CD4-positive, alpha-beta T cell treated with Interleukin-15 for 1 hour (primary cell): ENCODE measurements around the gene KIF24.
"Not testable (repeated sequence)": the region's sequence is repeated elsewhere in the genome, so short reads cannot be mapped to it uniquely, and the experiment has no call there.

Experiments
- DNase-seq: peaks from one replicate; pipeline ENCODE4 v3.0.0-alpha.2; 2020

The KIF24 gene, protein sequence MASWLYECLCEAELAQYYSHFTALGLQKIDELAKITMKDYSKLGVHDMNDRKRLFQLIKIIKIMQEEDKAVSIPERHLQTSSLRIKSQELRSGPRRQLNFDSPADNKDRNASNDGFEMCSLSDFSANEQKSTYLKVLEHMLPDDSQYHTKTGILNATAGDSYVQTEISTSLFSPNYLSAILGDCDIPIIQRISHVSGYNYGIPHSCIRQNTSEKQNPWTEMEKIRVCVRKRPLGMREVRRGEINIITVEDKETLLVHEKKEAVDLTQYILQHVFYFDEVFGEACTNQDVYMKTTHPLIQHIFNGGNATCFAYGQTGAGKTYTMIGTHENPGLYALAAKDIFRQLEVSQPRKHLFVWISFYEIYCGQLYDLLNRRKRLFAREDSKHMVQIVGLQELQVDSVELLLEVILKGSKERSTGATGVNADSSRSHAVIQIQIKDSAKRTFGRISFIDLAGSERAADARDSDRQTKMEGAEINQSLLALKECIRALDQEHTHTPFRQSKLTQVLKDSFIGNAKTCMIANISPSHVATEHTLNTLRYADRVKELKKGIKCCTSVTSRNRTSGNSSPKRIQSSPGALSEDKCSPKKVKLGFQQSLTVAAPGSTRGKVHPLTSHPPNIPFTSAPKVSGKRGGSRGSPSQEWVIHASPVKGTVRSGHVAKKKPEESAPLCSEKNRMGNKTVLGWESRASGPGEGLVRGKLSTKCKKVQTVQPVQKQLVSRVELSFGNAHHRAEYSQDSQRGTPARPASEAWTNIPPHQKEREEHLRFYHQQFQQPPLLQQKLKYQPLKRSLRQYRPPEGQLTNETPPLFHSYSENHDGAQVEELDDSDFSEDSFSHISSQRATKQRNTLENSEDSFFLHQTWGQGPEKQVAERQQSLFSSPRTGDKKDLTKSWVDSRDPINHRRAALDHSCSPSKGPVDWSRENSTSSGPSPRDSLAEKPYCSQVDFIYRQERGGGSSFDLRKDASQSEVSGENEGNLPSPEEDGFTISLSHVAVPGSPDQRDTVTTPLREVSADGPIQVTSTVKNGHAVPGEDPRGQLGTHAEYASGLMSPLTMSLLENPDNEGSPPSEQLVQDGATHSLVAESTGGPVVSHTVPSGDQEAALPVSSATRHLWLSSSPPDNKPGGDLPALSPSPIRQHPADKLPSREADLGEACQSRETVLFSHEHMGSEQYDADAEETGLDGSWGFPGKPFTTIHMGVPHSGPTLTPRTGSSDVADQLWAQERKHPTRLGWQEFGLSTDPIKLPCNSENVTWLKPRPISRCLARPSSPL (N-terminal part only)

DNA sequence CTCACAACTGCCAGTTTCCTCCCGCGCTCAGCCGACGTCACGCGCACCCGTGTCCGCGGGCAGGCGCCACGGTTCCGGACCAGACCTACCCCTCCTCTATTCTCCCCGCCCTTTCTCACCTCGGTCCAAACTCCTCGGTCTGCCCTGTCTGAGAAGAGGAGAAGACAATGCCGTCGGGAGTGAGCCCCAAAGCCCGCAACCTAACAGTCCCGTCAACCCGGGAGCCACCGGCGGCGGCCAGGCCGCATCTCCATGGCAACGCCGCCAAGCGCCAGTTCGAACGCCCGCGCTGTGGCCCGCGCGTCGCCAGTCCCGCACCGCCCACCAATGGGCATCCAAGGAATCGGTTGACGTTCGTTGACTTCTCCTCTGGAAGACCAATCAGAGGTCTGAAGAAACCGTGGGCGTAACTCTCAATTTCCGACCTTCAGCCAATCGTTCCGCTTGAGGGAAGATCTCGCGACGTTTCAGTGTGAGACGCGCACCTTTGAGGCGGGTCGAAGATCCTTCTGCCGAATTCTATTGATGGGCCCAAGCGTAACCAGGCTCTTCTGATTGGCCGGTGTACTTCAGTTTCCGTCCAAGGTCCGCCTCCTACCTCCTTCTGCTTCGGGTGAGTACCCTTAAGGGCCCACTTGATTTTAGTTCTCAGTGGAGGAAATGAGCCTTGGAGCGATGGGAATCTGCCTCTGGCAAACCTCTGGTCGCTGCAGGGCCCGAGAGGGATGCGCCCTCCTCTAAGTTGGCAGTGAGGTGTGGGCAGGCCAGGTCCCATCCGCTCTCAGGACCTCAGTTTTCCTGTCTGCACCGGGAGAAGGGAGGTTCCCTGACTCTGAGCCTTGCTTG, at the start of gene KIF24, which contains the start of gene NUDT2:
KIF24 (minus strand) TSS at position 282 of the 846 bp plus-strand sequence. CDS start 17,922 bp downstream, outside the sequence.
NUDT2 (plus strand) TSS at position 583 of the 846 bp plus-strand sequence. CDS start 9,471 bp downstream, outside the sequence.
- DNase-seq = peak; percentile 99

DNA sequence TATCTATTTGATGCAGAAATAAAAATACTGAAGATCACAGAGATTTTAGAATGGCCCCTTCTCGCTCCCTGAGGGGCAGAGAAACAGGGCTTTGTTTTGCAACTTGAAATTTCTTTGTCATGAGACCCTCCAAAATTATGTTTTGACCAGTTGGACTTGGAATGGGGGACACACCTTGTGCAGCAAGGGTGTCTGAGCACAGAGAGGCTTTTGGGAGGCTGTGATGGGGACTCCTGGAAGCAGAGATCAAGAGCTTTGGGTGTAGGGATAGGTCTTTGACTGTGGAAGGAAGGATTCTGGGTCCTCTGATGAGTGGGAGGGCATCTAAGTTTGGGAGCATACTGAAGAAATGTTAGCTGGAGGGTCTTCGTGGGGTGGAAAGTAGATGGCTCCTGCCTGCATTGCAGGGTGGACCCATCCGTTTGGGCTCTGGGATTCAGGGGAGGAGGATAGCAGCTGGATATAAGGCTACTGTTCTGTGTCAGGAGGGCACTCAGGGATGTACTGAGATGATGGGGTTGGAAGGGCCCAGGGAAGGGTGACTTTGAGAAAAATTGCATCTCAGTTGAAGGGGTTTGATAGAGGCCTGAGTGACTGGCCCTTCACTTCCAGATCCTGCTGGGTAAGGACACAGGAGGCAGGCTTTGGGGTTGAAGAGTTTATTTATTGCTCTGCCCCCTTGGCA, 49.5 kb upstream of the KIF24 start:
- DNase-seq = no peak

DNA sequence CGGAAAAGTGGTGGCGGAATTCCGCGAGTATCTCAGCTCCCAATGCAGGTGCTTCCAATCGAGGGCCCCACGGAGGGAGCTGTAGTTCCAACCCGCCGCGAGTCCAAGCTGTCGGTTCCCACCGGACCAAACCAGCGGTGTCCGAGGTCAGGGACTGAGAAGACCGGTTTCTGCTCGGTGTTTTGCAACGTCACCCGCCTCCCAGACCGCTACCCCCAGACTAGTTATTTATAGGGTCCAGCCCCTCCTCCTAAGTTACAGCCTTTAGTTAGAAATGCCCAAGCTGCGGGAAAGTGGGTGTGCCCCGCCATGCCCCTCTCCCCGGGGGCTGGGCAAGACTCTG, 48.3 kb upstream of the KIF24 start:
- DNase-seq = no peak

DNA sequence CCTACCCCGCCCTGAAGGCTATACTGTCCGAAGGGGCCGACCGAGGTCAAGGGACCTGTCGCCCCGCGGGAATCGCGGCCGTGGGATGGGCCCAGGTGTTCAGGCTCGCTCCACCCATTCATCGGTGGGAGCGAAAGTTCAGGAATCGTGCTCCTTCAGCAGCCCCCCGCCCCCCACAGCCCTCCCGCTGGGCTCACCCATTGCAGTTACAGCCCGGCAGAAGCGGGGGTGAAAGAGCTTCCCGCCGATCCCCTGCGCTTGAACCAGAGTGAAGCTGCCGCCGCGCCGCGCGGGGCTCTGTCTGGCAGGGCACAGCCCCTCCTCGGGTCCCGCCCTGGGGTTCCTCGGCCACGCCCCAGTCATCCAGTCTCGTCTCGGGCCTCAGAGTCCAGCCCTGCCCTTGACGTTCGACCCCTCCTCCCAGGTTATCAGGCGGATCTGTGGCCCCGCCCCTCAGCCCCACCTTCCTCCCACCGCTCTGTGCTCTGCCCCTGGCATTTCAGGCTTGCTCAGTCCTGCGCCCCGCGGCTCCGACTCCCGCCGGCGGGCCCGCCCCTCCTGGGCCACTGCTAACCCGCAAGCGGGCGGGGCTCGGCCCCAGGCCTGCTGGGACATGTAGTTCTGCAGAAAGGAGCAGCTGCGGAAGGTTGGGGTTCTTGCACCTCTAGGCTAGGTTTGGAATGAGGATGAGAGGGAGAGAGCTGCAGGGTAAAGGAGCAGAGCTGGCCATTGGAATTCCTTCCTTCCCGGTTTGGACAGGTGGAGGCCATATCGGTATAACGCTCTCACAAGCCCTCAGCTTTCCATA, 47.7 kb upstream of the KIF24 start, which contains the start of gene MYORG:
MYORG (minus strand) TSS at position 303 of the 808 bp plus-strand sequence. CDS start 3,955 bp downstream, outside the sequence.
- DNase-seq = peak; percentile 98

DNA sequence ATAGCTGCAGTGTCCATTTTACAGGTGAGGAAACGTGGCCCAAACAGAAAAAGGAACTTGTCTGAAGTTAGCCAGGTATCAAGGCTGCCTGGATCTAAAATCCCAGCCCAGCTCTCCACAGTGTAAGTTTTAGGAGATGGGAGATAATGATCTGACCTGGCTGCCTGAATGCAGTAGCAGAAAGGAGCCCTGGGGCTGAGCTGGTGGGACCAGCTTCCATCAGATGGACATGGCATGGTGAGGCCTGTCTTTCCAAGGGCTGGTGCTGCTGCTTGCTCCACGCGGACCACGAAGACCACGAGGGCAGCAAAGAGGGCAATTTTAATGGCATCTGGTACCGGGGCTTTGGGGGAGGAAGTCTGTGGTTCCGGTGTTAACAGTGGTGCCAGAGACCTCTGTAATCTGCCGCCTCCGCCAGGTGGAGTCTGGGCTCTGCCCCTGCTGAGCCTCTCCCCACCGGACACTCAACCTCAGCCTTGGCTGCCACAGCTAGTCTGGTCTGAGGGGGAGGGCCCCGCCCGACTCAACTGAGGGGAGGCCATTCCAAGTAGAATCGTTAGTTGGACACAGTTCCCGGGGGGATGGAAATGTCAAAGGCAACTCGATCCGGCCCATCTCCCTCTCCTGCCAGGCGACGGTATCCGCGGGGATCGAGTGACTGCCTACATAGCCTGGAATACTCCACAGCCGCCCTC, 47.0 kb upstream of the KIF24 start:
- DNase-seq = peak; percentile 64

DNA sequence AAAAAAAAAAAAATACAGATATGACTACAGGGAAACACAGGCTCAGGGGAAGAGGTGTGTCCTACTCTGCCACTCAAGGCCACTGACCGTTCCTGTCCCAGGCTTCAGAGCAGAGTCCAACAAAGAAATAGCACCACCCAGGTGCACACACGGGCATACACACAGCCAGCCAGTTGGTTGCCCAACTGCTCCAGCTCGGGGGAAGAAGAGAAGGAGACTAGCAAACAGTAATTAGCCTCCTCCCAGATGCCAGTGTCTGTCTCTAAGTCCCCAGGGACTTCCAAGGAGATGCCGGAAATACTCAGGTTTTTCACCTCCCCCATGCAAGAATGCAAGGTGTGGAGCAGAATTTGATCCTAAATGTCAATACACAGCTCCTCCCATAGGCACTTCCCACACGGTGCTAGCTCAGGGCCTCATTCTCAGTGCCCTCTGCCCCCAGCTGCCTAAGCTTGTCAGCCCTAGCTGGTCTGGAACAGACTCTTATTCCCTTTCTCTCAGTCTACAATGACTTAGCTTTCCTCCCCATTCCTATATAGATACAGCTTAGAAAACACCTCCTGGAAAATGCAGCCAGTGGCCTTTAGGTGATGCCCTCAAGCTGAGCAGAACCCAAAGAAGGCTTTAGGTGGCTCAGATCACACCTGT, 46.0 kb upstream of the KIF24 start:
- DNase-seq = no peak

DNA sequence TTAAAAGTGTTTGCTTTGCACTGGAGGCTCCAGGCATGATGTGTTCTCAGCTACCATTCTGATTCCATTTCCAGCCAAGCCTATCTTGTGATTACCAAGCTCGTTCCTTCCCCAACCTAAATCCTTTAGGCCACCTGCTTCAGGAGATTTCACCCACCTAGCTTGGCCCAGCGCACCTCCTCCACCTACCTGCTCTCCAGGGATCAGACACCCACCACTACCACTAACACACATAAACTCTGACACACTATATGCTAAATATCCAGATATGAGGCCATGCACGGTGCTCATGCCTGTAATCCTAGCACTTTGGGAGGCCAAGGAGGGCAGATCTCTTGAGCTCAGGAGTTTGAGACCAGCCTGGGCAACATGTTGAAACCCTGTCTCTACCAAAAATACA, 45.3 kb upstream of the KIF24 start:
- no peak for DNase-seq

DNA sequence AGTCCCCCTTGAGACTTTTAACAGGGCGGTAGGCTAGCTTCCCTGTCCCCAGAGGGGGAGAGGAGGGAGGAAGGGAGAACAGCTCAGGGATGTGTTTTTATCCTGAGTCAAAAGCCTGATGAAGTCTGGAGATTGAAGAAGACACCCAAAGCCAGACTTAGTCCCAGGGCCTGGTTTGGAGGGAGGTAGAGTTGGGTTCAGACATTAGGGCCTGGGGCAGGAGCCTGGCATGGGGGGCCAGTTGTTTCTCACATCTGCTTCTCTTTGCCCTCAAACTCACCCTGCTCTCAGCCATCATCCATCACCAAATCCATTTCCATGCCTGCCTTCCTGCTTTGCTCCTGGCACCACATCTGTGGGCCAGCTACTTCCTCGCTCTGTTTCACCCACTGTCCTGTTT, 44.7 kb upstream of the KIF24 start:
- DNase-seq = no peak

DNA sequence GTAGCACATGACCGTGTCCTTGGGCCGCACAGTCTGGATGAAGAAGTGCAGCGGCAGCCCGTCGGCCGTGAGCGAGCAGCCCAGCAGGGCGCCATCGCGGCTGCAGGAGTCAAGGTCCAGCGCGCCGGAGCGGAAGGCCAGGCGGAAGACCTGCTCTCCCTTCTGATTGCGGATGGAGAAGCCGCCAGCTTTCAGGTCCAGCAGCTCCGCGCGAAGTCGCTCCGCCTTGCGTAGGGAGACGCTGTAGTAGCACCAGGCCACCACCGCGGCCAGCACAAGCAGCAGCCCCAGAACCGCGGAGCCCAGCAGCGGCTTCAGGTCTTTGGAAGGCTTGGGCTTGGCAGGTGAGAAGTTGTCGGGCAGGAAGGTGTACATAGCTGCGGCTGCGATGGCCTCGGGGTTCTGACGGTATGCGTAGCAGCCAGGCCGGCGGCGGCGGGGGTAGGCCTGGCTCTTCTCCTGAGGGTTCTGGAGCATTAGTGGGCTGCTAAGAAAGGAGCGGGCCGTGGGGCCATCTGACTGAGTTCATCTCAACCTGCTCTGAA, 43.5 kb upstream of the KIF24 start:
- DNase-seq = no peak

DNA sequence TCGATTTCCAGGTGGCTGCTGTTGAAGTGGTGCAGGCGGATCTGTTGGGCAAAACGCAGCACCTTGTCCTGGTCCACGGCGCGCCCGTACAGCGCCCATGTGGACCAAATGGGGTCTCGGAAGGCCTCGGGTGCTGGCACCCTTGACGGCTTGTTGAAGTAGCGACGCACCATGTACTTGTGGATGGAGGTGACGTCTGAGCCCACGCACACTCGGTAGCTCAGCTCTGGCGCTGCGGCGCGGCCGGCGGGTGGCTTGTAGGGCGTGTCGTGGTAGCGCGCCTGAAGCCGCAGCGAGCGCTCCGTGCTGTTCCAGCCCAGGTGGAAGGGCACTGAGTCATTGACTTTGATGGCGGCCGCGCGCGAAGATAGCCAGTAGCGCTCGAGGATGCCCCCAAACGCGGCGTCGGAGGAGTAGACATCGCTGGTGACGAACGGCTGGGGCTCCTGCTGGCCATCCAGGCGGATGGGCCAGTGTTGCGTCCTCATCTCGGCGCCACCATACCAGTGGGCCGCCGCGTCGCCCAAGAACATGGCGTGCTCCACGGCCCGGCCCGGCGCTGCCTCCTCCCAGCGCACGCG, 42.9 kb upstream of the KIF24 start:
- no peak for DNase-seq

DNA sequence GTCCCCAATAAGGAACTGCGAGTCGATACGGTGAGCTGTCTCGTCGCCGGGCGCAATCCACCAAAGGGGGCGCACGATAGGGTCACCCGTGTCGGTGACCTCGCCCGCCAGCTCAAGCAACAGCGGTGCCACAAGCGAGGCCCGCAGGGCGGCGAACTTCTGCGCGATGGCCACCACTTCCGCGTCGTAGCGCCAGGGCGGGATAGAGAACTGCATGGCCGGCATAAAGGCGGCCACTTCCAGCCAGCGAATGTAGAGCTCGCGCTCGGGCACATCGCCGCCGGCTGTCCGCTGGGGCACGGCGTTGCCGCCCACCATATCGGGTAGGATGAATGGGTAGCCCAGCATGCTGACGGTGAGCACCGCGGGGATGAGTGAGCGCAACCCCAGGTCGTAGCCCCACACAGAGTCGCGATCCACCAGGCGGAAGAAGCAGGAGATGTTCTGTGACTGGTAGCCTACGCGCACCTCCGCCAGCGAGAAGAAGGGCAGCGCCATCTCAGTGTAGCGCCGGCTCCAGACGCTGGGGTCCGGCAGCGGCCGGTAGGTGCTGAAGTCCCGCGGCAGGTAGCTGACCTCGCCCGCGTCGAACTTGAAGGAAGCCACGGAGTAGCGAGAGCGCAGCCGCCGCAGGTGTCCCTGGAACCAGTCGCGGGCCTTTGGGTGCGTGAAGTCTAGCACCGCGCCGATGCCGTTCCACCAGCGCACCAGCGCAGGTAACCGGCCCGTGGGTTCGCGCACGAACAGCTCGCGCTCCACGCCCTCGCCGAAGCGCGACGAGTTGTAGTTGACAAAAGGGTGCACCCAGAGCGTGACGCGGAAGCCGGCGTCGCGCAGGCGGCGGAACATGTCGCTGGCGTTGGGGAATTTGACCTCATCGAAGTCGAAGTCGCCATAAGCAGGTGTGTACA, 42.2 kb upstream of the KIF24 start:
- peak; percentile 28 for DNase-seq

DNA sequence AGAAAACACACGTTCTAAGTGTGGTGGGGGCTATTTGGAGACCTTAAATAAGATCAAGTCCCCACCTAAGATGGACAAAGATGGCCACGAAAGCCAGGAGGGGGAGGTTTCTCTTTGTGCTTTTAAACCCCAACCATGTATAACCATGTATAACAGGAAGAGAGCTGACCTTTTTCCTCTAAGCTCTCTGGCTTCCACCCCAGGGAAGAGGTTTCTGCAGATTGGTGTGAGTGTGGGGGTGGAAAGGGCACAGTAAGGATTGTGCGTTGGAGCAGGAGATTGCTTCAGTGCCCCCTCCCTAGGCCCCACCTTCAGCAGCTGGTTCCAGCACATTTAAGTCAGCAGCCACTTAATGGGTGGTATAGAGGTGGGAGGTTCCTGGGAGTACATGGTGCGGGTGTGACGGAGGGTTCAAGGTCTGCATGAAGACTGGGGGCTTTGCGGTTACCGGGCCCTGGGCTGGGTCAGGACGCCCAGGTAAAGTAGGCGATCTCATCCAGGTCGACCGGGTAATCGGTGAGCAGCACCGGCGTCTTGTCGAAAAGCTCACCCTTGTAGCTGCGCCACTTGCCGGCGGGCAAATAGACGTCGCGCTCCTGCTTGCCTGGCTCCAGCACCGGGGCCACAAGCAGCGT, 41.4 kb upstream of the KIF24 start:
- no peak for DNase-seq

DNA sequence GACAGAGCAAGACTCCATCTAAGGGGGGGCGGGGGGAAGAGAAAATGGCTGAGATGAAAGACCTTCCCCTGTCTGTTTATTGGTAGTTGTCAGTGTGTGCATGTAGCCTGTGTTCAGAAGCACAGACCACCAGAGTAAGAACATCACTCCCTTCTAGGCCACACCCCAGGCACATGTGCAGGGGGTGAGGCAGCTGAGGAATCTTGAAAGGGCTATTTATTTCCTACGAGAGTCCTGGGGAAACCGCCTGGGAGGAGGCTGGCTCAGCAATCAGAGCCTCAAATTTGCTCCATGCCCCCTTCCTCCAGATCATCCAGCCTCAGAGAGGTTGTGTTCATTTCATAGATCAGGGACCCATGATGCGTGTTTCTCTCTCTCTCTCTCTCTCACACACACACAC, 40.6 kb upstream of the KIF24 start:
- no peak for DNase-seq

DNA sequence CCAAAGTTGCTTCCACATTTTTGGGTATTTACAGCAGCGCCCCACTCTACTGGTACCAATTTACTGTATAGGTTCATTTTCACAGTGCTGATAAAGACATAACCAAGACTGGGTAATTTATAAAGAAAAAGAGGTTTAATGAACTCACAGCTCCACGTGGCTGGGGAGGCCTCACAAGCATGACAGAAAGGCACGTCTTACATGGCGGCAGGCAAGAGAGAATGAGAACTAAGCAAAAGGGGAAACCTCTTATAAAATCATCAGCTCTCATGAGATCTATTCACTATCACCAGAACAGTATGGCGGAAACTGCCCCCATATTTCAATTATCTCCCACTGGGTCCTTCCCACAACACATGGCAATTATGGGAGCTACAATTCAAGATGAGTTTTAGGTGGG, 39.7 kb upstream of the KIF24 start:
- DNase-seq = not testable (repeated sequence)

DNA sequence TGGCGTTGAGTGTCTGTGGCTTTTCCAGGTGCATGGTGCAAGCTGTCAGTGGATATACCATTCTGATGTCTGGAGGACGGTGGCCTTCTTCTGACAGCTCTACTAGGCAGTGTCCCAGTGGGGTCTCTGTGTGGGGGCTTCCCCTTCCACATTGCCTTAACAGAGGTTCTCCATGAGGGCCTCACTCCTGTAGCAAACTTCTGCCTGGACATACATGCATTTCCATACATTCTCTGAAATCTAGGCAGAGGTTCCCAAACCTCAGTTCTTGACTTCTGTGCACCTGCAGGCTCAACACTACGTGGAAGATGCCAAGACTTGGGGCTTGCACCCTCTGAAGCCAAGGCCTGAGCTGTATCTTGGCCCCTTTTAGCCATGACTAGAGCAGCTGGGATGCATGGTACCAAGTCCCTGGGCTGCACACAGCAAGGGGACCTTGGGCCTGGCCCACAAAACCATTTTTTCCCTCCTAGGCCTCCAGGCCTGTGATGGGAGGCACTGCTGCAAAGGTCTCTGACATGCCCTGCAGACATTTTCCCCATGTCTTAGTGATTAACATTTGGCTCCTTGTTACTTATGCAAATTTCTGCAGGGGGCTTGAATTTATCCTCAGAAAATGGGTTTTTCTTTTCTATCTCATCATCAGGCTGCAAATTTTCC, 38.8 kb upstream of the KIF24 start:
- DNase-seq = not testable (repeated sequence)

DNA sequence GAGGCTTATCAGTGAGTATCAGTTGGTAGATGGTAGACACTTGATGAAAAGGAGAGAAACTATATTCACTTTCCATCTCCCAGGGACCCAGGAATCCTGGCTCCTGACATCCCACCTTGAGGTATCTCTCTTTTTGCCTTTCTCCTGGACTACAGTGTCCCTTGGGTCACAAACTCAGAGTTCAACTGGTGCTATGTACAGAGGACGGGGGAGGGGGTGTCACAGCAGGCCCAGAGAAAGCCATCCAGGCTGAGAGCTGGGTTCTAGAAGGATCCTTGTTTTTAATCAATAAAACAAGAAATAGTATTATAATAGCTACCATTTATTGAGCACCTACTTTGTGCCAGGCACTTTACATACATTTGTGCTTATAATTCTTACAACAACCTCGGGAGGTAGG, 37.3 kb upstream of the KIF24 start:
- no peak for DNase-seq
